Adrenal gland (tissue), 5 donors: ENCODE measurements around the gene PSMB4.

Experiments
- CTCF ChIP-seq, 6 experiments: fragments of 450-650 bp in 4 of 6; fragments of 200-600 bp in 2 of 6; sonication (generic) in 1 of 6; IDR thresholded peaks; 1 replicate in 5 of 6; 2 replicates in 1 of 6; pipeline versions ENCODE4 v1.5.1 to v1.8.0; 2016 to 2021; ENCODE audit warnings: antibody characterized with exemption in 6 of 6, mild to moderate bottlenecking in 2 of 6, moderate library complexity in 1 of 6
- POLR2A ChIP-seq, 2 donors: fragments of 450-650 bp; IDR thresholded peaks; one replicate each; pipeline ENCODE4 v1.6.1; 2017; ENCODE audit warnings: antibody characterized with exemption in 2 of 2, mild to moderate bottlenecking in 2 of 2, moderate library complexity in 1 of 2
- donor health status: DM: no; HTN: no; CAD: no.

GRCh38 chr1:151361883-151362282 lies 37.5 kb upstream of the PSMB4 start:
- TF ChIP-seq POLR2A (IDR thresholded peaks at IDR 0.05) (no peak), CTCF (IDR thresholded peaks at IDR 0.05) (no peak)
